Suppressor macrophage (primary cell): ENCODE results near the gene TSPYL4.

ENCODE experiments used
- DNase-seq, 4 experiments: peaks; one replicate each; pipeline ENCODE4 v3.0.0-alpha.2; 2020 to 2022

Gene TSPYL4

DNA sequence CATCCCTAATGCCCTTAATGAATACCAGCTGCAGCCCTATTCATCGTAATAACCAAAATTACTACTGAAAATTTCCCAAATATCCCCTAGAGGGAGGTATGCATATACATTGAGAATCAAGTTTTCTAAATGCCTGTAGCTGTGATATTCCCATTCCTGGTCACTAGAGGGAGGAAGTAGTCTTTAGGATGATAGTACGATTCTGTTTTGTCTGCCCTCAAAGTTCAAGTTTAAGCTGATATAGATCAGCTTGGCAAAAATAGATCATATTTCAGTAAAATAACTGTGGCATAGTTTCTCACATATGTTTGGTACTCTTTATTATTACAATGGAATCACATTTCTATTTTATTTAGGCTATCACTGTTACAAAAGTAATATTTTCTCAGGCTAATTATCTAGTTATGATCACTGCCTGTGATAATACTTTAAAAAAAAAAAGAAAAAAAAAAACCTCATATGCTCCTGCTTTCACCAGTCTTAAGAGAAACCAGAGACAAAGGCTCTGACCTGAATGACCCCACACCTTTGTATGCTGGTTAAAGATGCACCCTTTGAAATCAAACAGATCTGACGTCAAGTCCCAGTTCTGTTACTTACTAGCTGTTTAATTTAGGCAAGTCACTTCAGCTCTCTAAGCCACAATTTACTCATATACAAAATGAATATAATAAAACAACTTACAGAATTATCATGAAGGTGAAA is 14.9 kb upstream of the TSPYL4 start:
- peak; percentile 63 to 88 (median 76) for DNase-seq

DNA sequence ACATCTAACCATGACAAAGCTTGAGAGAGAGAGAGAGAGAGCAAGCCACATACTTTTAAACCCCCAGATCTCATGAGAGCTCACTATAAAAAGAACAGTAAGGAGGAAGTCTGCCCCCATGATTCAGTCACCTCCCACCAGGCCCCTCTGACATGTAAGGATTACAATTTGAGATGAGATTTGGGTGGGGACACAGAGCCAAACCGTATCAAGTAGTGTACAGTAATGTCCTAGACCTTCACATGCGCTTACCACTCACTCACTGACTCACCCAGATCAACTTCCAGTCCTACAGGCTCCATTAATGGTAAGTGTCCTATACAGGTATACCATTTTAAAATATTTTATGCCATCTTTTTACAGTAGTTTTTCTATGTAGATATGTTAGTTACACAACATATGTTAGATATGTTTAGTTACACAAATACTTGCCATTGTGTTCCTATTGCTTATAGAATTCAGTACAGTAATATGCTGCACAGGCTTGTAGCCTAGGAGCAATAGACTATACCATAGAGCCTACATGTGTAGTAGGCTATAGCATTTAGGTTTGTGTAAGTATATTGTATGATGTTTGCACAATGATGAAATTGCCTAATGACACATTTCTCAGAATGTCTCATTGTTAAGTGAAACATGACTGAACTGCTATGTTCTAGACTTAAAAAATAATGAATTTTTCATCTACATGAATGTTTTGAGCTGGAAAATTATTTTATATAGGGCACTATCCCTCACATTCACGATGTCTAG is 14.1 kb upstream of the TSPYL4 start:
- DNase-seq, result no peak

DNA sequence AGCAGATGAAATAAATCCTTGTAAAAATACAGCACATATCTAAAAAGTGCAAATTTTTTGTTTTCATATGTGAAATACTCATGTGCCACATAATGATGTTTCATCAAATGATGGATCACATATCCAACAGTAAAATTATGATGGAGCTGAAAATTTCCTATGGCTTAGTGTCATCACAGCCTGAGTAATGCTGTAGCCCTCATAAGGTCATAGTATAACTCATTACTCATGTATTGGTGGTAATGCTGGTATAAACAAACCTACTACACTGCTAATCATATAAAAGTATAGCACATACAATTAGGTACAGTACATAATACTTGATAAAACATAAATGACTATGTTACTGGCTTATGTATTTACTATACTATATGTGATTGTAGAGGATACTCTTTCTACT is 12.9 kb upstream of the TSPYL4 start:
- no peak for DNase-seq

DNA sequence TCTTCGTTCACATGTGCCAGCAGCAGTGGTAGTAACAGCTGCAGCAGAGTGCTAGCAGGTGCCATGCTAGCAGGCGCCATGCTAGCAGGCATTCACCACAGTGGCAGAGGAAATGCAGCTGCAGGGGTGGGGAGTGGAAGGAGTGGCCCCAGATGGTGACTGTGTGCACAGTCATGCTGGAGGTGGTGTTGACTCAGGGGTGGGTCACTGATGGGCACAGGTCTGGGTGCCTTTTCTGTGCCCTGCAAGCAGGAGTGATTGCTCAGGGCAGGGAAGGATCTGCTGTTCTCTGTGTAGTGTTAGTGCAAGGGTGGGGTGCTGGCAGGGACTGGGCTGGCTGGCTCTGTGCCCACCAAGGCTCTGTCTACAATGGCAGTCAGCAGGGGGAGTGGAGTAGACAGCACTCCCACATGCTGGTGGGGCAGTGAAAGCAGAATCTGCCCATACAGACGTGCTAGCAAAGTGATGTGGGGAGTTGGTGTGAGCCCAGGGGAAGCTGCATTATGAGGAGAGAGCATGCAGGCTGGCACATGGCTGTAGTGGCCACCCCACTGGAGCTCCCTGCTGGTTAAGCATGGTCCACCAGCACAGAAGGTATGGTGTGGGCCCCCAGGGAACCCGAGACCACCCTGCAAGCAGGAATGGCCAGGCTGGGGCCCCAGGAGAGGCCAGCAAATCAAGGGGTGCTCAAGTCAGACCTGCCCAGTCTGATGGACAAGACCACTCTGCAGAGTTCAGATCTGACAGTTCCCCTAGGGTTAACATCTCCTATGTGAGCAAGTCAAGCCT is 11.4 kb upstream of the TSPYL4 start:
- DNase-seq, result no peak

DNA sequence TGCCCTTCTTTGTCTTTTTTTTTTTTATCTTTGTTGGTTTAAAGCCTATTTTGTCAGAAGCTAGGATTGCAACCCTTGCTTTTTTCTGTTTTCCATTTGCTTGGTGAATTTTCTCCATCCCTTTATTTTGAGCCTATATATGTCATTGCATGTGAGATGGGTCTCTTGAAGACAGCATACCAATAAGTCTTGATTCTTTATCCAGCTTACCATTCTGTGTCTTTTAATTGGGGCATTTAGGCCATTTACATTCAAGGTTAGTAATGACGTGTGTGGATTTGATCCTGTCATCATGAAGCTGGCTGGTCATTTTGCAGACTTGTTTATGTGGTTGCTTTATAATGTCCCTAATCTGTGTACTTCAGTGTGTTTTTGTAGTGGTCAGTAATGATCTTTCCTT is 9.5 kb upstream of the TSPYL4 start:
- DNase-seq, result no peak

DNA sequence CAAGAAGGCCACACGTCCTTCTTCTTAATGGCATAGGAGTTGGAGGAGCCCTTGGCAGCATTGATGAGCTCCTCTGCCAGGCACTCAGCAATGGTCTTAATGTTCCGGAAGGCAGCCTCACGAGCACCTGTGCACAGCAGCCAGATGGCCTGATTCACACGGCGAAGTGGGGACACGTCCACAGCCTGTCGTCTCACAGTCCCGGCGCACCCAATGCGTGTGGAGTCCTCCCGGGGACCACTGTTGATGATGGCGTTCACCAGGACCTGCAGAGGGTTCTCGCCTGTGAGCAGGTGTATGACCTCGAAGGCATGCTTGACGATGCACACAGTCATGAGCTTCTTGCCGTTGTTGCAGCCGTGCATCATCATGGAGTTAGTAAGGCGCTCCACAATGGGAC is 4.6 kb upstream of the TSPYL4 start:
- no peak for DNase-seq

DNA sequence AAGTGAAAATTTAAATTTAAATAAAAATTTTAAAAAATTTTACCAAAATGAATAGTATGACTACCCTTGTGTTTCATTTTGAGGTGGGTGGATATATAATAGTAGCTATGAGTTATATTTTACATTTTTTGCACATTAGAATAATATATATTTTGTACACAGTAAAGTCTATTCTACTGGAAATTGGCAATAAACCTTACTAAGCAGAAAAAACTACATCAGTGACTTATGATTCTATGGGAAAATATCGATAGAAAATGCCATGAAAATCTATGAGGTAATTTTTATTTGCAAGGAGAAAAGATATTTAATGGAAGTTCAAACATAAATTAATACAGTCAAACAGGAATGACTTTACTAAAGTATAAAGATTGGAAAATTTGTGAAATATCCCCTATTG is 2.8 kb upstream of the TSPYL4 start:
- DNase-seq, result no peak

DNA sequence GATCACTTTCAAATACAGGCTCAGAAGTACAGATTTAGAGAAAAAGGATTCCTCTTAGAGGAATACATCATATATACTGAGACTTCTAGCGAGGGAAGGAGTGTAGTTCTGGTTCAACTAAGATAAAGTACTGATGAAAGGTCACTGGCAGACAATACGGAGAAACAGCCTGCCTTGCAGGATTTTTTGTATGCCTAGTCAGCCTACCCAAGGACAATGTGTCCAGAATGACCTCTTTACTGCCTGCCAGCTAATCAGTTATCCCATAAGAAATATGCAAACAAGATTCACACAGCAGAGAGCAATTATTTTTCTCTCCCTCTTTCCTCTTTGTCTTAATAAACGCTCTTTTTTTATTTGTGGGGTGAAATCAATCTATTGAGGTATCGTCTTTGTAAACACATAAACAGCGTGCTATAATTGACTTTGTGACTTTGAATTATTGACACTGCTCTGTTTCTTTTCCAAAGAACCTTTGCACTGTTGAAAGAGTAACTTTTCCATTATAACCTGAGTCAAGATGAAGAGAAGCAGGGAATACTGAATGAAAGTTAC is 1.4 kb upstream of the TSPYL4 start:
- no peak for DNase-seq

DNA sequence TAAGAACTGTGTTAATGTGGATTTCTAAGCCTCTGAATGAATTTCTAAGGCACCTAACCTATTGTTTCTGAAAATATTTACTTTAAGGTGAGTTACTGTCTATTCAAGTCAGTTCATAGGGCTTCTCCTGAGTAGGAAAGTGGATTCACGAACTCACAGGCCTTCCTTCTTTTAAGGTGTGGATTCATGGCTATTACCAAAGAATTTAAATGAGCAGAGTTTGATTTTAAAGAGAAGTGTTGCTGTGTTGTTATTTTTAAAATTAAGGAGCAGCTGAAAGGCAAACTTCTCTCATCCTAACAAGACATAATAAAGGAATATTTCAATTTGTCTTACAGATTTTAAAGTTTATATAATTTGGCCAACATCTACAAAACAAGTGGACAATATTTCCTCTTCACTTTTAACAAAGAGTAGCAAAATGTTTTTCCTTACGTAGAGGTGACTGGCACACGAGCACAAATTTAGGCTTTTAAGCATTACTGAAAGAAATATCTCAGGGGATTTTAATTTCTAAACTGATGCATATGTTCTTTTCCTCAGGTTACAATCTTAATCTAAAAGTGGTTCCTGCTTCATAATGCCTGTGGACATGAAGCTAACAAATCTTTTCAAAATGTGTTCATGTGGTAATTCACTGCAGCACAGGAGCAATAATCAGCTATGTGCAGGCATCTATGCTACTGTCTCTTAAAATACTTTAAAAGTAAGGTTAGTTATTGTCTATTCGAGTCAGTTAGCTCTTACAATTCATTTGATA is 602 bp upstream of the TSPYL4 start:
- DNase-seq, result peak in 1 of 4 experiments; percentile 17

DNA sequence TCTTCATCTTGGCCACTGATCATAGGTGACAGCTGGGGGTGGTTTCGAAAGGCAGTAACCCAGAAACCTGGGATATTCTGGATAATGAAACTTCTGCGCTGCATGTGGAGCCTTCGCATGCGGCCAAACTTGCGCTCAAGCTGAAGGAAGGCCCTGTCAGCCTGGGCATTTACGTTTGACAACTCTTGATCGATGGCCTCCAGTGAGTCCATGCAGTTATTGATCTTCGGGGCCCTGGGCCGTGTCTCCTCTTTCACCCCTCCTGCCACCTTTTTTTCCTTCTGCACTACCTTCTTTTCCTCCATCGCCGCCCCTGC is 729 bp downstream of the TSPYL4 start:
- DNase-seq, result no peak

DNA sequence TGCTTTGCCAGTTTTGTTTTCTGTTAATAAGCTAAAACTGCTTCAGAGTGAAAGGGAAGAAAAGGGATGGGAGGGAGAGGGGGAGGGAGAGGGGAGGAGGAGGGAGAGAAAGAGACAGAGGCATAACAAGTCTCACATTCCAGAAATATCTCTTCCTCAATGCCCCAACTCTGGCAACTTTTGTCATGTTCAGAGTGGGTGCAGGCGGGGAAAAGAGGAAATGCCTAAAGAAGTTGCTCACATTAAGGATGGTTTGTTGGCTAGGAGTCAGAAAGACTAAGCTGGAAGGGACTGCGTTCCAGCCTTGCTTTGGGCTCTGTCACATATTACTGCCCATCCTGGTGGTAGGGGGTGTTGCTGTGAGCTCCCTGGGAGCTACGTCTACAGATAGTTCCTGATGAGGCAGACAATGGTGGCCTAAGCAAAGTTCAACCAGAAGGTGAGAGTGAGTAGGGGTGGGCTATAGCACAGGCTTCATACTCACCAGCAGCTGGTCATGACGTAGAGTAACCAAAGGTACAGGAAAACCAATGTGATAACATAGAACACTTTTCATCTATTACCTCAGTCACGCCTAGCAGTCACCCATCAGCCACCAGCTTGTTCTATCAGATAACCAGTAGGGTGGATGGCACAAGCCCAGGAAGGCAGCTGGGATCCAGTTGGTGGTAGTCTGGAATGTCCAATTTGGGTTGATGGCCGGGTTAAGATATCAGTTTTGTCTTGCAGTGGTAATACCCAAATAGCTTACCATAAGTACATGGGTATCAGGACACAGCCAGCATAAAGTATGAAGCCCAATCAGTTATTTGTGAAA is 2.1 kb downstream of the TSPYL4 start:
- peak; percentile 31 to 61 (median 45) for DNase-seq

DNA sequence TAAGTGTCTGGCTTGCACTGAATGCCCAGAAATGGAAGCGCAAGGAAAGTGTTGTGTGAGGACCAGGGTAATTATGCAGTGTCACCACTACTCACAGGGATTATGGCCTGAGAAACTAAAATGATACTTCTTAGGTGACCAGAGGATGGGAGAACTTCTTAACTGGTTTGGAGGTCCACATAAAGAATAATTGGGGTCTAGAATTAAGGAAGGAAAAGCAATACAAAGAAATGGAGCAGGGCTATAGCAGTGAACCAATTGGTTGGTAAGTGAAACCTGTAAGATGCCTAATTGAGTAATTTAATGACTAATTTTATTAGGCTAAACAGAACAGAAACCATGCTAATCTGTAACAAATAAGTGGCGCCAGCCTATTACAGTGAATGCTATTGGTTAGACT is 5.3 kb downstream of the TSPYL4 start:
- DNase-seq, result no peak

DNA sequence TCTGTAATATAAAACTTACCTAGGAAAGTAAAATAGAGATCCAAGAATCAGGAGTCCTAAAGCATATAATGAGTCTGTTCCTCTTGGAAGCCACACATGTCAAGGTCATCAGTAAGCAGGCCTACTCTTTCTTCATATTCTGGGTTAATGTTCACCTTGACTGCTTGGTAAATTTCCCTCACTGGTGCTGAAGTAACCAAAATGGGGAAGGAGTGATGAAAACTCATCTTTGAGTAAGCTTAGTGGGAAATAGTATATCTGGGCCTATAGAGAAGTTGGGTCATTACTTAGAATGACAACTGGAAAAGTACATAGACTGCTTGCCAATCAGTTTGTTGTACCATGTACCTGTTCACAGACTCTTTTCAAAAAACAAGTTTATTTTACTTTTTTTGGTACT is 6.6 kb downstream of the TSPYL4 start:
- DNase-seq, result peak in 1 of 4 experiments; percentile 9

DNA sequence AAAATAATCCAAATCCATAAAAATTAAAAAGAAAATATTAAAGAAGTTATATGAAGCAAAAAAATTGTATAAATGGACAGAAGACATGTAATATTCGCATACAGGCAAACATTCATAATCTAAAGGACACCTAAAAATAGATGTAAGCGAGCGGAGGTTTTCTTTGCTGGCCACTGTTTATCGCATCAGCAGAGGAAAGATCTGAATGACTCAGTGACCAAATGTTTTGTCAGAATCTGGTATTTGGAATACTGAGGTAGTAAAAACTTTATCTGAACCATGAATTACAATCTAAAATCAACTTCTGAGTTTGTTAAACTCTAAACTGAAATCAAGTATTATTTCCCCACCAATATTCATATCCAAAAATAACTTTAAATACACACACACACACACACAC is 7.8 kb downstream of the TSPYL4 start:
- no peak for DNase-seq

DNA sequence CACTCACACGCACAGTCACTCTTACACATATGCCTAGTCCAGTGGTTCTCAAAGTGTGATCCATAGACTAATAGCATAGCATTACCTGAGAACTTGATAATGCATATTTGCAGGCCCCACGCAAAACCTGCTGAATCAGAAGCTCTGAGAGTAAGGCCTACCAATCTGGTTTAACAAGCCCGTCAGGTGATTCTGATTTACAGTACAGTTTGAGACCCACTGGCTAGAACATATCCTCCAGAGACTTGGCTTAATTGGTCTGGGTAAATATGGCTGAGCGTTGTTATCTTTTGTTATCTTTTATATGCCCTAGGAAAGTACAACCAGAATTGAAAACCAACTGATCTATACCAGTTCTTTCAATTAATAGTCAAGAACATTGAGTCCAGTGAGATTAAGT is 9.6 kb downstream of the TSPYL4 start:
- DNase-seq, result no peak

DNA sequence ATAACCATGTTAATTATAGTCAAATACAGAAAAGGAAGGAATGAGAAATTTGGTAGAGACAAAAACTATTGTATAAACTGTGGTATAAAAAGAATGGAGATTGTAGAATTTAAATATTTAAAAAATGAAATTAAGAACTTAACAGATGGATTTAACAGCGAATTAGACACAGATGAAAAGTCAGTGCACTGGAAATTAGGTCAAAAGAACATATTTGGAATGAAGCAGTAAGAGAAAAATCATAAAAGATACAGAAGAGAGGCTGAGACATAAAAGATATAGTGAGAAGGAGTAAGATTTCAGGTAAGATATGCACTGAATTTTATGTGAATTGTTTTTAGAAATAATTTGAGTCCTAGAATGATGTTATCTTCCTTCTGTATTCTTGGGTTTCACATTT is 14.0 kb downstream of the TSPYL4 start:
- DNase-seq, result no peak

DNA sequence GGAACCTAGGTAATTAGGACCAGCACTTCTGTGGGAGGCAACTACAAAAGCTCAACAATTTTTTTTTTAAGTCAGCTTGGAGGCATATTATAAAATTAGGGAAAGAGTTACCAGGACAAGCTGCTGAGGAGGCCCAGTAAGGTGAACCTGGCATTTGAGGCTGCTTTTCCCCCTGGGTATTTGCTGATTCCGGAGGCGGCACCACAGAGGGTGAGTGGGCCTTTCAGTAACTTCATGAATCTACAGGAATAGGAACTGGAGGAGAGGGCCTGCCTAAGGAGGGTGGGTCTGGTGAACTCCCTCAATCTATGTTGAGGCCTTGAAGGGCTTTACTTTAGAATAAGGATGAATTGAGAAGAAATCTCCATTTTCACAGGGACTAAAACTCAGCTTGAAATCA is 14.6 kb downstream of the TSPYL4 start:
- no peak for DNase-seq

DNA sequence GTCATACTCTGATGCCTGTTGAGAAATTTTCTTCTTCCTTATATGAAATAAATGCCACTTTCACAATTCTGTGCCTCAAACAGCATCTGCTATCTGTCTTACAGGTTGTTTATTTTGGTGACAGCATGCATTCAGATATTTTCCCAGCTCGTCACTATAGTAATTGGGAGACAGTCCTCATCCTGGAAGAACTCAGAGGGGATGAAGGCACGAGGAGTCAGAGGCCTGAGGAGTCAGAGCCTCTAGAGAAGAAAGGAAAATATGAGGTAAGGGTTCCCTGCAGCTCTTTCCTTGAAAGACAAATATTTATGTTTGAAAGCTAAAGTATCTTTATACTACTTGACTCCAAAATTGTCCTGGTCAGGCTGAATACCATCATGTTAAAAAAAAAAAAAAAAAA is 15.8 kb downstream of the TSPYL4 start:
- no peak for DNase-seq

DNA sequence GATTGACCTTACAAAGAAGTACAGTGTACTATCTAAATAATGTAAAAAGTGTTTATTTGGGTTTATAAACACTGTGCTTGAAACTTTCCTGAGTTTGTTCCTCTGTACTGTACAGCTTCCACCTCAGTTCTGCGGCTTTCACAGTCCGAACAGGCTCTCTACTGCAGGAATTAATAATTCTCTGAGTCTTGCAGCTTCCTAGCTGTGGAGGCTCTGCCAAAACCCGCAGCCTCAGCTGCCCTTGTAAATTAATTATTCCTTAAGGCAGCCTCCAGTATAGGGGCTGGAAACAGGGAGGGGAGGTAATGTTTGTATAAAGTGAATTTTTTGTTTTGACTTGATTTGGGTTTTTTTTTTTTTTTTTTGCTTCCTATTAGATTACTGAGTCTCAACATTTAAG is 19.2 kb downstream of the TSPYL4 start:
- no peak for DNase-seq

DNA sequence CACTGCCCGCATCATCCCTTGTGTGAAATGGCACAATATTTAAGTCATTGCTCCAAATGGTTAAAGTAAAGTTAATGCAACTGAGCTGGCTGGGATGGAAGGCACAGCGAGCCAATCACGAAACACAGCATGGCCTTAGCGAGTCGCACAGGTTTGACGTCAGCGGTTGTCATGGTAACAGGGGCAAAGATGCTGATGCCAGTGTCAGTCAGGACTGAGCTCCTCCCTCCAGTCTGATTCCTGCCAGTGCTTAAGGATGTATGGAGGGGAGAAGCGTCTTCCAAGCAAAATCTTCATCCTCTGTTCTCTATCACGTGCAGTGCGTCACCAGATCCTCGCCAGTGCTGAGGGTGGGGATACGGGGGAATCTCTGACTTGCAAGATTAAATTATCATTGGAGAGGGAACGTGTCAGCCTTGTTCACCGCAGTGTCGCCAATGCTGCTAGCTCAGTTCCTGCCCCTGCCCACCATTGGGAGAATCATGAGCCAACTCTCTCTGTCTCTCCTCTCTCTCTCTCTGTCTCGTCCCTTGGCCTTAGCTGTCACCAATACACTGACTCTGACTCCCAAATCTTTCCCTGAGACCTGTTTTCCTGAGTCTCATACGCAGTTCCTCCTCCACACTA is 24.5 kb downstream of the TSPYL4 start:
- no peak for DNase-seq

DNA sequence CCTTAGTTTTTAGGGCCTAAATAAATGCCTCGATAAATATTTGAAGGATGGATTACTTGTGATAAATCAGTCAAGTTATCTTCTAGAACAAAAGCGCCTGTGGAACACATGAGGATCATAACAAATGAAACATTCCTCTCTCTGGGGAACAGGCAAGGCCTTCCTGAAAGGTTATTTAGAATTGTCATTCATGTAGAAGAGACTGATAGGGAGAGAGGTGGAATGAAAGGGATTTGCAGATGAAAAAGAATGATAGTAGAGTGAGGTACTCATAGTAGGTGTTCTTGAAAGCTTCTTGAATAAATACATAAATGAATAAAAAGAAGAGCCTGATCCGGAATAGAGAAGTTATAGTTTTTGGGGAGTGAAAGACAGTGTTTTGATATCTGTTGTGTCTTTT is 30.5 kb downstream of the TSPYL4 start:
- DNase-seq, result no peak
